OCI-LY1 (cell line): ENCODE data around the gene SIK2.

ENCODE experiments used
- H2AFZ ChIP-seq: fragments of 200-600 bp; sonication (generic), shearing (Covaris generic); 2 replicates; pipeline ENCODE4 v1.6.0; 2014; ENCODE audit warnings: antibody characterized with exemption, mild to moderate bottlenecking, low read length
- H3F3A ChIP-seq: fragments of 200-600 bp; sonication (generic), shearing (Covaris generic); 2 replicates; pipeline ENCODE4 v1.6.0; 2014; ENCODE audit warnings: mild to moderate bottlenecking, antibody characterized with exemption, low read length, moderate library complexity; ENCODE audit not compliant: insufficient read depth
- H3K27ac ChIP-seq: fragments of 200-600 bp; sonication (generic); 2 replicates; pipeline ENCODE4 v1.5.1; 2014; ENCODE audit warnings: low read length, mixed run types, mild to moderate bottlenecking, low read depth; ENCODE audit not compliant: poor library complexity, severe bottlenecking
- H3K27me3 ChIP-seq: fragments of 200-600 bp; sonication (generic); 2 replicates; pipeline ENCODE4 v1.6.0; 2014; ENCODE audit warnings: antibody characterized with exemption, mild to moderate bottlenecking, low read length, moderate library complexity; ENCODE audit not compliant: insufficient read depth
- H3K36me3 ChIP-seq: fragments of 200-600 bp; sonication (generic); 2 replicates; pipeline ENCODE4 v1.6.1; 2014; ENCODE audit warnings: mild to moderate bottlenecking, antibody characterized with exemption, low read length, moderate library complexity, mixed read lengths; ENCODE audit not compliant: insufficient read depth
- H3K4me1 ChIP-seq: fragments of 200-600 bp; sonication (generic); 2 replicates; pipeline ENCODE4 v1.5.1; 2014; ENCODE audit warnings: mild to moderate bottlenecking, low read length, moderate library complexity; ENCODE audit not compliant: insufficient read depth, severe bottlenecking
- H3K4me2 ChIP-seq: fragments of 200-600 bp; sonication (generic), shearing (Covaris generic); 2 replicates; pipeline ENCODE4 v1.6.1; 2014; ENCODE audit warnings: low read length
- H3K4me3 ChIP-seq: fragments of 200-600 bp; sonication (generic); 2 replicates; pipeline ENCODE4 v1.5.1; 2014; ENCODE audit warnings: low read length, low read depth, mild to moderate bottlenecking, mixed read lengths; ENCODE audit not compliant: poor library complexity, severe bottlenecking
- H3K79me2 ChIP-seq: fragments of 200-600 bp; shearing (Covaris generic); 2 replicates; pipeline ENCODE4 v1.6.1; 2016; ENCODE audit warnings: mixed run types, low read length, mixed read lengths; ENCODE audit not compliant: insufficient read depth
- H3K9ac ChIP-seq: fragments of 200-600 bp; sonication (generic), shearing (Covaris generic); 2 replicates; pipeline ENCODE4 v1.6.1; 2014; ENCODE audit warnings: mild to moderate bottlenecking, low read length, mixed read lengths
- H3K9me2 ChIP-seq: fragments of 200-600 bp; sonication (generic), shearing (Covaris generic); 2 replicates; pipeline ENCODE4 v1.6.1; 2014; ENCODE audit warnings: low read depth, mild to moderate bottlenecking, low read length, mixed read lengths
- H3K9me3 ChIP-seq: fragments of 200-600 bp; shearing (Covaris generic); 2 replicates; pipeline ENCODE4 v1.6.1; 2014; ENCODE audit warnings: low read length, mixed read lengths
- H4K20me1 ChIP-seq: fragments of 200-600 bp; sonication (generic), shearing (Covaris generic); 2 replicates; pipeline ENCODE4 v1.6.0; 2016; ENCODE audit warnings: mild to moderate bottlenecking, low read length; ENCODE audit not compliant: insufficient read depth
- CTCF ChIP-seq: fragments of 200-600 bp; sonication (generic), shearing (Covaris generic); IDR thresholded peaks from 2 replicates; pipeline ENCODE4 v1.5.1; 2017; ENCODE audit warnings: mild to moderate bottlenecking, antibody characterized with exemption, low read length, moderate library complexity, mixed read lengths
- EZH2 ChIP-seq: fragments of 200-600 bp; sonication (generic), shearing (Covaris generic); IDR thresholded peaks from 2 replicates; pipeline ENCODE4 v1.8.0; 2017; ENCODE audit warnings: borderline replicate concordance, mixed run types, mild to moderate bottlenecking, antibody characterized with exemption, low read length, moderate library complexity, mixed read lengths

Gene SIK2

GRCh38 chr11:111676878-111677585 is 74.8 kb downstream of the SIK2 start:
- no peaks in the 10 kb centered on the region for H4K20me1 ChIP-seq
- no peaks in the 10 kb centered on the region for H3K9me3 ChIP-seq
- H3K9me2 ChIP-seq = no peaks in the 10 kb centered on the region
- H3K36me3 ChIP-seq = peaks cover 29% of the 10 kb centered on the region; the same call in 1 of the 2 replicates
- TF ChIP-seq EZH2 (no peak), CTCF (no peak)
- no peaks in the 10 kb centered on the region for H3F3A ChIP-seq
- no peak overlapping the region for H3K4me2 ChIP-seq
- H2AFZ ChIP-seq = no peak overlapping the region
- H3K4me1 ChIP-seq = no peaks in the 10 kb centered on the region
- H3K79me2 ChIP-seq = no peaks in the 10 kb centered on the region
- no peak overlapping the region for H3K27ac ChIP-seq
- H3K4me3 ChIP-seq = no peak overlapping the region
- no peaks in the 10 kb centered on the region for H3K27me3 ChIP-seq
- no peak overlapping the region for H3K9ac ChIP-seq

- no peak overlapping the region for H3K4me3 ChIP-seq
- no peaks in the 10 kb centered on the region for H3K27me3 ChIP-seq
- no peaks in the 10 kb centered on the region for H3K79me2 ChIP-seq
- H3K9me2 ChIP-seq = no peaks in the 10 kb centered on the region
- H3K4me1 ChIP-seq = no peaks in the 10 kb centered on the region
- no peak overlapping the region for H3K4me2 ChIP-seq
- peaks cover 6% of the 10 kb centered on the region; the same call in 1 of the 2 replicates for H3K36me3 ChIP-seq
- no peak overlapping the region for H3K27ac ChIP-seq
- no peak overlapping the region for H3K9ac ChIP-seq
- no peaks in the 10 kb centered on the region for H3K9me3 ChIP-seq
- TF ChIP-seq CTCF (no peak), EZH2 (no peak)
- no peaks in the 10 kb centered on the region for H4K20me1 ChIP-seq
- H3F3A ChIP-seq = no peaks in the 10 kb centered on the region
- H2AFZ ChIP-seq = no peak overlapping the region
Measured at GRCh38 chr11:111680486-111681175, 78.4 kb downstream of the SIK2 start.

GRCh38 chr11:111683806-111684205 is 81.6 kb downstream of the SIK2 start:
- Histone ChIP-seq H3K27me3 (no peaks in the 10 kb centered on the region), H4K20me1 (no peaks in the 10 kb centered on the region), H3K27ac (no peak overlapping the region), H3K9me3 (no peaks in the 10 kb centered on the region), H3K4me2 (no peak overlapping the region), H2AFZ (no peak overlapping the region), H3K9me2 (no peaks in the 10 kb centered on the region), H3K4me3 (no peak overlapping the region), H3K79me2 (no peaks in the 10 kb centered on the region), H3F3A (no peaks in the 10 kb centered on the region), H3K9ac (no peak overlapping the region), H3K4me1 (no peaks in the 10 kb centered on the region), H3K36me3 (peaks cover 10% of the 10 kb centered on the region; the same call in 1 of the 2 replicates)
- TF ChIP-seq EZH2 (no peak), CTCF (no peak)
